PC-9 (cell line): Measurements from ENCODE around the gene SLC38A10.
"Not testable (repeated sequence)": the region's sequence is repeated elsewhere in the genome, so short reads cannot be mapped to it uniquely, and the experiment has no call there.

Source experiments
- CTCF ChIP-seq: fragments of 200-600 bp; sonication (generic); conservative IDR thresholded peaks from 2 replicates; pipeline ENCODE4 v1.6.1; 2017; ENCODE audit warnings: mixed run types, antibody characterized with exemption, mild to moderate bottlenecking, moderate library complexity
- EZH2 ChIP-seq: fragments of 200-600 bp; sonication (generic); IDR thresholded peaks from 2 replicates; pipeline ENCODE4 v1.8.0; 2017; ENCODE audit warnings: antibody characterized with exemption, low read depth

- not testable (repeated sequence) for TF ChIP-seq CTCF, EZH2
These were observed 67.5 kb downstream of the SLC38A10 start for GRCh38 chr17:81227630-81228029.
